Endodermal cell (in vitro differentiated cells): ENCODE measurements around the gene FAM174C. TPM values are rescaled to one million over a fixed set of nuclear protein-coding genes. Genes with fewer than 3 reads are reported as not detected.

ENCODE experiments used
- DNase-seq: peaks from one replicate; pipeline ENCODE4 v3.0.0-alpha.2; 2017
- H3K27ac ChIP-seq: 2 replicates; pipeline ENCODE4 v1.5.1; 2013; ENCODE audit warnings: mild to moderate bottlenecking, low read depth, low read length, moderate library complexity
- H3K27me3 ChIP-seq: 2 replicates; pipeline ENCODE4 v1.6.1; 2013; ENCODE audit warnings: mild to moderate bottlenecking, low read length, moderate library complexity; ENCODE audit not compliant: insufficient read depth, control insufficient read depth, poor library complexity, severe bottlenecking
- H3K36me3 ChIP-seq: 2 replicates; pipeline ENCODE4 v1.7.0; 2013; ENCODE audit warnings: mild to moderate bottlenecking, low read length, moderate library complexity; ENCODE audit not compliant: control insufficient read depth, insufficient read depth
- H3K4me1 ChIP-seq: one replicate; pipeline ENCODE4 v1.7.0; 2013; ENCODE audit warnings: low read length; ENCODE audit not compliant: control insufficient read depth, insufficient read depth
- H3K4me3 ChIP-seq: 2 replicates; pipeline ENCODE4 v1.5.1; 2013; ENCODE audit warnings: mild to moderate bottlenecking, low read length, moderate library complexity
- H3K9ac ChIP-seq: 2 replicates; pipeline ENCODE4 v1.6.1; 2013; ENCODE audit warnings: mild to moderate bottlenecking, low read length, moderate library complexity; ENCODE audit not compliant: poor library complexity, severe bottlenecking; ENCODE audit errors: extremely low read depth
- H3K9me3 ChIP-seq: 2 replicates; pipeline ENCODE4 v1.6.1; 2013; ENCODE audit warnings: mild to moderate bottlenecking, low read length, moderate library complexity; ENCODE audit not compliant: control insufficient read depth
- H3K27ac Mint-ChIP-seq: 2 replicates; pipeline ENCODE4 v1.8.0; 2020; ENCODE audit warnings: mixed read lengths
- H3K27me3 Mint-ChIP-seq: 2 replicates; pipeline ENCODE4 v1.8.0; 2021; ENCODE audit warnings: mild to moderate bottlenecking, mixed read lengths; ENCODE audit not compliant: insufficient read depth
- H3K36me3 Mint-ChIP-seq: 2 replicates; pipeline ENCODE4 v1.8.0; 2020; ENCODE audit warnings: low read depth, mixed read lengths
- H3K4me1 Mint-ChIP-seq: 2 replicates; pipeline ENCODE4 v1.8.0; 2020; ENCODE audit warnings: mixed read lengths
- H3K4me3 Mint-ChIP-seq: 2 replicates; pipeline ENCODE4 v1.8.0; 2020; ENCODE audit warnings: mild to moderate bottlenecking, moderate library complexity, mixed read lengths
- H3K9me3 Mint-ChIP-seq: 2 replicates; pipeline ENCODE4 v1.8.0; 2020; ENCODE audit warnings: mild to moderate bottlenecking, mixed read lengths
- CTCF ChIP-seq: fragments of 200-600 bp; sonication (generic); conservative IDR thresholded peaks from 2 replicates; pipeline ENCODE4 v1.5.0; 2021; ENCODE audit warnings: antibody characterized with exemption, mild to moderate bottlenecking
- WGBS, 2 experiments: methylation state at CpG; one replicate each; pipeline versions ENCODE4 v1.1.5 to v1.1.7; 2013; ENCODE audit warnings: missing lambda C conversion rate in 2 of 2, mixed read lengths in 1 of 2; ENCODE audit not compliant: insufficient coverage in 1 of 2, insufficient read length in 1 of 2; 5-methylcytosine and 5-hydroxymethylcytosine counted together
- total RNA-seq, 2 donors: library from RNA; stranded (reverse); fragmentation: NEBNext Ultra II Directional in 1 of 2; extraction: Animal tissue kit (Norgen Biotek cat#: 25700) in 1 of 2; gene quantifications; 2 replicates in 1 of 2; 3 replicates in 1 of 2; pipeline ENCODE4 v1.2.1, GENCODE V29; 2021

The FAM174C gene
- total RNA-seq, 2 donors from 2014 or later: 45.1 to 46.0 TPM

GRCh38 chr19:1280636-1281568, 5.6 kb downstream of the FAM174C start:
- no peak for DNase-seq
- H3K27me3 Mint-ChIP-seq: peaks cover 5% of the 10 kb centered on the region
- Histone ChIP-seq H3K27me3 (no peaks in the 10 kb centered on the region), H3K4me1 (peaks cover 9% of the 10 kb centered on the region), H3K36me3 (peaks cover 17% of the 10 kb centered on the region), H3K9ac (no peak overlapping the region), H3K4me3 (no peak overlapping the region), H3K9me3 (no peaks in the 10 kb centered on the region), H3K27ac (no peak overlapping the region)
- no peak for TF ChIP-seq CTCF
- H3K9me3 Mint-ChIP-seq: no peaks in the 10 kb centered on the region
- no peak overlapping the region for H3K27ac Mint-ChIP-seq
- no peak overlapping the region for H3K4me3 Mint-ChIP-seq
- peaks cover 10% of the 10 kb centered on the region for H3K4me1 Mint-ChIP-seq
- 94 to 98% methylated on average over 35 to 52 of the region's 53 CpGs for WGBS, 2 experiments
- H3K36me3 Mint-ChIP-seq: peaks cover 23% of the 10 kb centered on the region

GRCh38 chr19:1281569-1282287, 6.4 kb downstream of the FAM174C start:
- peaks cover 5% of the 10 kb centered on the region for H3K27me3 Mint-ChIP-seq
- Histone ChIP-seq H3K4me1 (peaks cover 9% of the 10 kb centered on the region), H3K4me3 (no peak overlapping the region), H3K36me3 (peaks cover 17% of the 10 kb centered on the region), H3K27ac (no peak overlapping the region), H3K9ac (no peak overlapping the region), H3K9me3 (no peaks in the 10 kb centered on the region), H3K27me3 (no peaks in the 10 kb centered on the region)
- no peak overlapping the region for H3K4me3 Mint-ChIP-seq
- 73 to 86% methylated on average over 8 to 15 of the region's 15 CpGs for WGBS, 2 experiments
- peaks cover 22% of the 10 kb centered on the region for H3K36me3 Mint-ChIP-seq
- no peaks in the 10 kb centered on the region for H3K9me3 Mint-ChIP-seq
- no peak overlapping the region for H3K27ac Mint-ChIP-seq
- no peak for DNase-seq
- peaks cover 10% of the 10 kb centered on the region for H3K4me1 Mint-ChIP-seq
- TF ChIP-seq CTCF: no peak

- no peaks in the 10 kb centered on the region for H3K27me3 ChIP-seq
- H3K4me1 Mint-ChIP-seq: peaks cover 10% of the 10 kb centered on the region
Observed at GRCh38 chr19:1282588-1283206, 7.4 kb downstream of the FAM174C start.

More at GRCh38 chr19:1282588-1283206, 7.4 kb downstream of the FAM174C start:
- WGBS, 2 experiments: 90 to 91% methylated on average over 18 of the region's 18 CpGs
- Histone ChIP-seq H3K9me3 (no peaks in the 10 kb centered on the region), H3K4me3 (no peak overlapping the region), H3K9ac (no peak overlapping the region), H3K27ac (no peak overlapping the region), H3K36me3 (peaks cover 9% of the 10 kb centered on the region), H3K4me1 (peaks cover 15% of the 10 kb centered on the region)
- Mint-ChIP-seq H3K27me3 (peaks cover 5% of the 10 kb centered on the region), H3K9me3 (no peaks in the 10 kb centered on the region), H3K4me3 (no peak overlapping the region), H3K27ac (no peak overlapping the region), H3K36me3 (peaks cover 18% of the 10 kb centered on the region)
- no peak for TF ChIP-seq CTCF
- DNase-seq: no peak
